Thoracic aorta (tissue), 2 donors: ENCODE measurements around the gene BMP5. TPM values are rescaled to one million over a fixed set of nuclear protein-coding genes. Genes with fewer than 3 reads are reported as not detected.
"Not testable (repeated sequence)": the region's sequence is repeated elsewhere in the genome, so short reads cannot be mapped to it uniquely, and the experiment has no call there.

ENCODE experiments used
- ATAC-seq: fragments of 150-250 bp; one replicate; pipeline ENCODE4 v1.8.0; 2017; ENCODE audit warnings: low read depth; ENCODE audit not compliant: insufficient number of reproducible peaks, low FRiP score
- DNase-seq: peaks from one replicate; pipeline ENCODE4 v3.0.0-alpha.2; 2020; ENCODE audit warnings: low spot score
- H3K27ac ChIP-seq, 2 donors: fragments of 200-600 bp; sonication (generic); 1 replicate in 1 of 2; 2 replicates in 1 of 2; pipeline ENCODE4 v1.5.1; 2016; ENCODE audit warnings: mild to moderate bottlenecking in 2 of 2, moderate library complexity in 2 of 2
- H3K27me3 ChIP-seq: fragments of 200-600 bp; sonication (generic); replicated peaks from 2 replicates; pipeline ENCODE4 v1.6.0; 2016; ENCODE audit warnings: mild to moderate bottlenecking; ENCODE audit not compliant: insufficient read depth
- H3K36me3 ChIP-seq: fragments of 200-600 bp; sonication (generic); one replicate; pipeline ENCODE4 v1.5.1; 2016
- H3K4me1 ChIP-seq, 2 donors: fragments of 200-600 bp; sonication (generic); 1 replicate in 1 of 2; 2 replicates in 1 of 2; pipeline versions ENCODE4 v1.5.1 to v1.6.0; 2016; ENCODE audit warnings: low read depth in 2 of 2, mild to moderate bottlenecking in 1 of 2; ENCODE audit not compliant: control insufficient read depth in 1 of 2
- H3K4me3 ChIP-seq: fragments of 200-600 bp; sonication (generic); 2 replicates; pipeline ENCODE4 v1.5.1; 2016; ENCODE audit warnings: mild to moderate bottlenecking
- H3K9me3 ChIP-seq: fragments of 200-600 bp; sonication (generic); 2 replicates; pipeline ENCODE4 v1.5.1; 2016
- total RNA-seq, 2 donors: library from RNA; depleted of rRNA; stranded (reverse); fragments of >200 nt; gene quantifications; one replicate each; pipeline versions ENCODE4 v1.1.0 to v1.2.3, GENCODE V29; 2016
- TF ChIP-seq, protein P1 (sequence below): fragments of 200-600 bp; sonication (generic); IDR thresholded peaks from one replicate; pipeline ENCODE4 v1.5.1; 2019; ENCODE audit warnings: antibody characterized with exemption

The BMP5 gene
- total RNA-seq, 2 donors from 2014 or later = not detected

DNA sequence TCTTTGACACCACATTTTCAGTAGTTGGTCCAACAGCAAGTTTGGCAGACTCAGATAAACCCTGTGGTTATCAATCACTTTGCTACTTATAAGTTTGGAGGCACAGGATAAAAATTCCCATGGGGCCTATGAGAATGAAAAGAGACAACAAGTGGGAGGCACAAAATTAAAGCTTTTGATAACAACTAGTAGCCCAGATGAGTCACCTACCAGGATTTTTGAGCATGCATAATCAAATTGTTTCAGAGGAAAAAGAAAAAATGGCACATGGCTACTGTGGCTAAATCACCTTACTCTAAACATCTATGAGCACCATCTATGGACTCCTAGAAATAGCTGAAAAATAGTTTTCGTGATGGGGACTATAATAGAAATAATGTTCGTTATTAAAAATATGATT is 40.8 kb upstream of the BMP5 start:
- DNase-seq (no peak), ATAC-seq (no peak)
- TF ChIP-seq, protein P1, sequence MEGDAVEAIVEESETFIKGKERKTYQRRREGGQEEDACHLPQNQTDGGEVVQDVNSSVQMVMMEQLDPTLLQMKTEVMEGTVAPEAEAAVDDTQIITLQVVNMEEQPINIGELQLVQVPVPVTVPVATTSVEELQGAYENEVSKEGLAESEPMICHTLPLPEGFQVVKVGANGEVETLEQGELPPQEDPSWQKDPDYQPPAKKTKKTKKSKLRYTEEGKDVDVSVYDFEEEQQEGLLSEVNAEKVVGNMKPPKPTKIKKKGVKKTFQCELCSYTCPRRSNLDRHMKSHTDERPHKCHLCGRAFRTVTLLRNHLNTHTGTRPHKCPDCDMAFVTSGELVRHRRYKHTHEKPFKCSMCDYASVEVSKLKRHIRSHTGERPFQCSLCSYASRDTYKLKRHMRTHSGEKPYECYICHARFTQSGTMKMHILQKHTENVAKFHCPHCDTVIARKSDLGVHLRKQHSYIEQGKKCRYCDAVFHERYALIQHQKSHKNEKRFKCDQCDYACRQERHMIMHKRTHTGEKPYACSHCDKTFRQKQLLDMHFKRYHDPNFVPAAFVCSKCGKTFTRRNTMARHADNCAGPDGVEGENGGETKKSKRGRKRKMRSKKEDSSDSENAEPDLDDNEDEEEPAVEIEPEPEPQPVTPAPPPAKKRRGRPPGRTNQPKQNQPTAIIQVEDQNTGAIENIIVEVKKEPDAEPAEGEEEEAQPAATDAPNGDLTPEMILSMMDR = no peak
- no peaks in the 10 kb centered on the region for H3K9me3 ChIP-seq
- H3K4me1 ChIP-seq = no peaks in the 10 kb centered on the region
- H3K4me3 ChIP-seq = no peak overlapping the region
- H3K27me3 ChIP-seq = no peaks in the 10 kb centered on the region
- no peak overlapping the region for H3K27ac ChIP-seq
- no peaks in the 10 kb centered on the region for H3K36me3 ChIP-seq

DNA sequence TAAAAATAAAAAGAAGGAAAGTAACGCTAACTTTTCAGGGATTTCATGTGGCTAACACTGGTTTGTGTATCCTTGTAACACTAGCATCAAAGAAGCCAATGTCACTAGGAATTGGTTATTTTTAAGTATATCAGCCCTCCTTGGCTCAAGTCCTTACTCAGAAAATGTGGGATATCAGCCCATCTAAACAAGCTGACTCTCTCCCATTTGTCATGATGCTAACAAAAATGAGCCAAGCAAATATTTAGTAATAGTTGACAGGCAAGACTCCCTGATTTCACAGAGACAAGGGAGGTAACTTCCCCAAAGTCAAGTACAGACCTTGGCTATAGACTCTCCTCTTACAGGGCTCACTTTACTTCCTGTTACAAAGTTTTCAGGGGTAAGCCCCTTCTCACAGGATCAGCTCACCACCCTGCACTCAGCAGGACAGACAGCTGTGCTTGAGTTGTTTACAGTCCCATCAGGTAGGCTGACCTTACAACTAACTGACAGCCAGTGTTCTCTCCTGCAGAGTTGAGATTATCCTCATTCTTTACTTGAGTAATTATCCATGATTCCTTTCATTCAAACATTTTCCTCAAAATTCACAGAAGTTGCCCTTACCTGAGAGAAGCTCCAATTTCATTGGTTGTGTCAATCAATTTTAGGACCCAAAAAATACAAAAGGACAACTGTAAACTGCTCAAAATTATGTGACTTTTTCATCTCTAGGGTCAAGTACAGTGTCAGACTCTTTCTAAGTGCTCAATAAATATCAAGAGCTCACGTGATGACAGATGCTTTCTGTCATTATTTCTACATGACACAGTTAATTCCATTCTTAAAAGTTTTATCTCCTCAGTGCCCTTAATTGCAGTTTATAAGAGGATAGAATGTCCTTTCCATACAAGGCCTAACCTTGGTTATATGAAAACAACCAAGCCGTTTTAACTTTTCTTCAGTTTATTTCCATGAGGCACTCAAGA is 38.1 kb upstream of the BMP5 start:
- H3K36me3 ChIP-seq = no peaks in the 10 kb centered on the region
- no peaks in the 10 kb centered on the region for H3K27me3 ChIP-seq

DNA sequence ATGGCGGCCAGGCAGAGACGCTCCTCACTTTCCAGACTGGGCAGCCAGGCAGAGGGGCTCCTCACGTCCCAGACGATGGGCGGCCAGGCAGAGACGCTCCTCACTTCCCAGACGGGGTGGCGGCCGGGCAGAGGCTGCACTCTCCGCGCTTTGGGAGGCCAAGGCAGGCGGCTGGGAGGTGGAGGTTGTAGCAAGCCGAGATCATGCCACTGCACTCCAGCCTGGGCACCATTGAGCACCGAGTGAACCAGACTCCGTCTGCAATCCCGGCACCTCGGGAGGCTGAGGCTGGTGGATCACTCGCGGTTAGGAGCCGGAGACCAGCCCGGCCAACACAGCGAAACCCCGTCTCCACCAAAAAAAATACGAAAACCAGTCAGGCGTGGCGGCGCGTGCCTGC is 35.1 kb upstream of the BMP5 start:
- not testable (repeated sequence) for DNase-seq, H3K36me3 ChIP-seq, H3K4me1 ChIP-seq, H3K4me3 ChIP-seq, H3K27me3 ChIP-seq, ATAC-seq, H3K9me3 ChIP-seq, H3K27ac ChIP-seq

More for the DNA sequence above, 38.1 kb upstream of the BMP5 start:
- H3K9me3 ChIP-seq = no peaks in the 10 kb centered on the region
- no peaks in the 10 kb centered on the region for H3K4me1 ChIP-seq
- TF ChIP-seq, protein P1 = no peak
- DNase-seq (no peak), ATAC-seq (no peak)
- no peak overlapping the region for H3K27ac ChIP-seq
- H3K4me3 ChIP-seq = no peak overlapping the region

DNA sequence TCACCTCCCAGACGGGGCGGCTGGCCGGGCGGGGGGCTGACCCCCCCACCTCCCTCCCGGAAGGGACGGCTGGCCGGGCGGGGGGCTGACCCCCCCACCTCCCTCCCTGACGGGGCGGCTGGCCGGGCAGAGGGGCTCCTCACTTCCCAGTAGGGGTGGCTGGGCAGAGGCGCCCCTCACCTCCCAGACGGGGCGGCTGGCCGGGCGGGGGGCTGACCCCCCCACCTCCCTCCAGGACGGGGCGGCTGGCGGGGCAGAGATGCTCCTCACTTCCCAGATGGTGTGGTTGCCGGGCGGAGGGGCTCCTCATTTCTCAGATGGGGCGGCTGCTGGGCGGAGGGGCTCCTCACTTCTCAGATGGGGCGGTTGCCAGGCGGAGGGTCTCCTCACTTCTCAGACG is 34.5 kb upstream of the BMP5 start:
- not testable (repeated sequence) for DNase-seq, H3K27me3 ChIP-seq, H3K9me3 ChIP-seq, H3K4me3 ChIP-seq, H3K36me3 ChIP-seq, H3K27ac ChIP-seq, ATAC-seq, H3K4me1 ChIP-seq

DNA sequence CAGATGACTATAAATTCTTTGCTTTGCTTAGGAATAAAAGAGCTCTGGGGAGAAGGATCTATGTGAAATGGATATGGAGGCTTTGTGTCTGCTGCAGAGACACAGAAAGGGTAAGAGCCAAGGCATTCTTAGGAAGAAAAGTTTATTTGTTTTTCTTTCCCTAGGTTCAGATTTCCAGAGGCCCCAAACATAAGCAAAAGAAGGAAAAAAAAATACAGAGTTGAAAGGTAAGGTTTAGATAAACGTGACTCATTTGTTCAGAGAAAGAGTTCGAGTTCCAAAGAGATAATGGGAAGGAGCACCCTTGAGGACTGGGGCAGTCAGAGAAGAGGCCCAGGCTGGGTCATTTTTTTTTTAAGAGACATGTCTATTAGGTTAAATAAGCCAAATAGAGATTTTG is 27.4 kb upstream of the BMP5 start:
- Histone ChIP-seq H3K27me3 (no peaks in the 10 kb centered on the region), H3K9me3 (no peaks in the 10 kb centered on the region), H3K36me3 (no peaks in the 10 kb centered on the region), H3K27ac (no peak overlapping the region), H3K4me1 (no peaks in the 10 kb centered on the region), H3K4me3 (no peak overlapping the region)
- no peak for DNase-seq
- no peak for ATAC-seq
- TF ChIP-seq, protein P1 = no peak

DNA sequence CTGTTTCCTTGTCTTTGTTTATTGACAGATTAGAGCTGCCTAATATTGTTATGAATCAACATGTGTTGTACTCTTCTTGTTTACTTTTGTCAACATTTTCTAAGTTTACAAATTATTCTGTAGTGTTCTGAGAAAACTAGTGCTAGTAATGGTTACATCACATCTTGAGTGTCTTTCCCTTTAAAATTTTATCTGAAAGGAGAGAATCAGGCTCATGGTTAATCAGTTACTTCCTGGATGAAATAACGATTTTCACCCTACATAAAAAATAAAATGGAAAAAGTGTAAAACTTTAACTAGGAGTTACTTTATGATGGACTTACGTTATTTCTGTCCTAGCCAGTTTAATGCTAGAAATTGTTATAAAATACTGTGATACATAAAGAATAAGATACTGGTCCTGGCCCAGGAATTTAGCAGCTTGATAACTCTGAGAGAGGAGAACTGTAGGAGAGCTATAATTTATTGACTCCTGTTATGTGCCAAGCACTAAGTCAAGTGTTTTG is 26.4 kb upstream of the BMP5 start:
- Histone ChIP-seq H3K27me3 (no peaks in the 10 kb centered on the region), H3K4me3 (no peak overlapping the region), H3K27ac (no peak overlapping the region), H3K4me1 (no peaks in the 10 kb centered on the region), H3K9me3 (no peaks in the 10 kb centered on the region), H3K36me3 (no peaks in the 10 kb centered on the region)
- no peak for DNase-seq
- TF ChIP-seq, protein P1 = no peak
- ATAC-seq = no peak
